ENCODE results near the gene RAD52.

Gene RAD52

DNA sequence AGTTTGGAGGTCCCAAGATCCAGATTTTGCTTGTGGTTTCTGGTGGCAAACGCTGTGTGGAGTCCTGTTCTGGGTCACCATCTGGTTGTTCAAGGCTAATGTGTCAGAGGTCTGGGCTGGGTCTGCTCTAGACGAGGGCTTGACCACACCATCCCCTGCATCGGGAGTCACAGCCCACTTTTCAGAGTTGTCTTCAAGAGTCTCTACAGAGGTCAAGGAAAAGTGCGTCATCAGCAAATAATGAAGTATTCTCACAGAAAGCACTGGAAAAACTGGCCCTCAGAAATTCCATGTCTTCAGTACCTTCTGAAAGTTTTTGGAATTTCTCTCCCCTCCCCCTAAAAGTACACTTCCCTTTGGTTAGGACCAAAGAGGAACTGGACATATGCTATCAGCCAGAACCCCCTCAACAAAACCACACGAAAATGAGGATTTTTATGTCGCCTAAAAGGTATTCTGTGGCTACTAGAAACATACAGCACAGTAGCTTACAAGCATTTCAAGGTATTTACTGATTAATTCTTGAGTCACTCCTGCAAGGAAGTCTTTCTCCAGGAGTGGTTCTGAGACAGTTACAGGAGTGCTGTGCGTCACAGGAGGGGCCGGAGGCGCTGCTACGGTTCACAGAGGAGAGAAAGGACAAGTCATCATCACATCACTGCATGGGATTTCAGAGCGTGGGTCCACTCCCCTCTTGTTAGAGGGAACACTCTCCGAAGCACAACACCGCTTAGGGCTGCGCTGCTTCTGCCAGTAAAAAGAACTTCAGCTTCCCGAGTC, 35.4 kb downstream of the RAD52 start:
- no peak for DNase-seq (ENCODE audit: low spot score)

DNA sequence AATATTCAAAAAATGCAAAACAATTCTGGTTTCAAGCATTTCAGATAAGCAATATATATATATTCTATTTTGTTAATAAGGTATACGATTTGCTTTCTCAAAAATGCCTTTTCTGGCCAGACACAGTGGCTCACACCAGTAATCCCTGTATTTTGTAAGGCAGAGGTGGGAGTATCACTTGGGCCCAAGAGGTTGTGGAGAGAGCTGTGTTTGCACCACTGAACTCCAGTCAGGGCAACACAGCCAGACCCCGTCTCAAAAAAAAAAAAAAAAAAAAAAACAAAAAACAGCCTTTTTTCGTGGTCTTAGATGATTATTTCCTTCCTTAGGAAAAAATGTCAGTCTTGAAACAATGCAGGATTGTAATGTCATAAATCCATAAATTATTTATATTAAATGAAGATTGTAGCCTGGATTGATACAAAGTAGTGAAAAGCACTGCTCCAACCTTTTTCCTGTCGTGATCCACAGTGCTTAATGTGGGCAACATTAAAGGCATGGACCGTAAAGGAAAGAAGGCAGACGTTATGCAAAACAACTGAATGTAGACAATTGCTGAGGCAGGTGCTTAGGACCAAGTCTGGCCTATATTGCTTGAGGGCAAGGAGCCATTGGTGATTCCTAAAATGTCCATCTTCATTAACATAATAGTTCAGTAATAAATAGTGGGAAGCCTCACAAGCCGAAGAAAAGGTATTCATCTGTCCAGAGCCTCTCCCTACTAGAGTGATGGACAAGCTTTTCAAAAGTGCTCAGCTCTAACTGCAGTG, 36.8 kb downstream of the RAD52 start:
- DNase-seq (ENCODE audit: low spot score), result no peak

DNA sequence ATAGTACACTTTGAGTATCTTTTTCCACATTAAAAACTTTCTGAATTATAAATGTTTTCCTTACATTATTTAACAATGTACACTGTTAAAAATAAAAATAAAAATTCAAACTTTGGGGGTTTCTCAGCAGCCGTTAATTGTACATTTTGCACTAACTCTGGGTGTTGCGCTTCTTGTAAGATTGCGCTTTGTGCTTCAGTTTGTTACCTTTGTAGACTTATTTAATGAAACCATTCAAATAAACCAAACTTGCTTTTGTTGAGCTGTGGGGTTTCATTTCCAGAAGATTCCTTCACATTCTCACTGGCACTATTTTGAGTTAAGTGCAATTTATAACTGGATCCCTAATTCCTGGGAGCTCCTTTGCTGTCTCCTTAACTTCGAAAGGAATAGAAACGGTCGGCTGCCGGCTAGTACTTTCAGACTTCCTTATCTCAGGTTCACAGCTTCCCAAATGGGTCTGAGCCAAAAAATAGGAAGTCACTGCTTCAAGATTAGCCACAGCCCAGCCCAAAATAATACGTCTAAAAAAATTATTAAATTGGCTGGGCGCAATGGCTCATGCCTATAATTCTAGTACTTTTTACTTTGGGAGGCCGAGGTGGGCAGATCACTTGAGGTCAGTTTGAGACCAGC, 38.2 kb downstream of the RAD52 start:
- no peak for DNase-seq (ENCODE audit: low spot score)

- DNase-seq (ENCODE audit: low spot score), result no peak
Observed at GRCh38 chr12:910416-910815, 39.1 kb downstream of the RAD52 start.

- no peak for DNase-seq (ENCODE audit: low spot score)
Observed at GRCh38 chr12:909861-910260, 39.6 kb downstream of the RAD52 start.

- DNase-seq (ENCODE audit: low spot score), result no peak
Observed at GRCh38 chr12:907413-908185, 41.9 kb downstream of the RAD52 start.

DNA sequence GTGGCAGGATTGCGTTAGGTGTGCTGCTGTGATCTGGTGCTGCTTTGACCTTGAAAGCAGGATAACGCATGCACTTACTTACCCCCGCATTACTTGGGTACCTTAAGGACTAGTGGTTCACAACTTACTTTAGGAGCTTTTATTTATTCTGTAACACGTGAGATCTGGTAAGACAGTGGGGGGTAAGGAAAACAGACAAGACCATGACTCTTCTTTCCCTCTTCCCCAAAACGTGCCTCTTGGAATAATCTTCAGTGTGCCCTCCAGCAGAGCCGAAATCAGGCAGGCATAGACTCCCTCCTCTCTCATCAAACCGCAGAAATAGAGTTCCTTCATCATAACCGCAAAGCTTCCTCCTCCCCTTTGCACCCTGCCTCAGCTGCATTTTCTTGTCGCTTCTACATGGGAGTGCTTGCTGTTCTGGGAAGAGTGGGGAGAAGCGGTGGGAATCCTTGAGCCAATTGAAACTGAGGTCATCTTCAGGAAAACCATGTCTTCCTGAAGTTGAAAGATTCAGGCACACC, 43.4 kb downstream of the RAD52 start:
- no peak for DNase-seq (ENCODE audit: low spot score)

DNA sequence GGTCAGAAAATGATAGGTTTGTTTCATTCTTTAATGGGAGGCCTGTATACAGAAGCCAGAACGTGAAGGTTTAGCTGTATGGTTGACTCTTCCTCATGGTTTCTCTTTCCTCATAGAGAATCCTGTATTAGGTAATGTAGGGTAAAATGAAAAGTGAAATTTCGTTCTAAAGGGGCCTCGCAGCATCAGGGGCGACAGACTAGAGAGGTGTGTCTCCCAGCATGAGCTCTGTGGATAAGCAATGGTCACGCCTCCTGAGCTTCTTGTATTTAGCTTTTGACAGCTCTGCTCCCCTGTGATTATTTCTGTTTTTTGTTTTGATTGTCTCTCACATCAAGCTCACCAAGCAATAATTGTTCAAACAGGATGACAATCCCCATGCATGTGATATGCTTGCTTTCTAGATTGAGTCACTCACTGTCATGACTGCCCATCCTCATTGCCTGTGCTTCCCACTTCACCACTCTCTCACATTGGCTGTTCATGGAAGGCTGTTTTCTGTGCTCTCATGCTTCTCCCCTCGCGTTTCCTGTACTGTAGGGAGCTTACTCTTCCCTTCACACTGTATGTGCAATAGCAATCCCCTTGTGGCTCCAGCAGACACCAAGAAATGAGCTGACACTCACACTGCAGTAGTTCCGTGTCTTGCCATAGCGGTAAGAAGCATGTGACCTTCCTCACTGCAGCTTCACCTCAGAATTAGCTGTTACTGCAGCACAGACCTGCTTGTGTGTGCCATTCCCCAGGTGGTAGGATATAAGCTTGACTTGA, 44.0 kb downstream of the RAD52 start:
- no peak for DNase-seq (ENCODE audit: low spot score)

GRCh38 chr12:904010-904414, 45.5 kb downstream of the RAD52 start:
- DNase-seq (ENCODE audit: low spot score), result no peak

GRCh38 chr12:903055-903454, 46.4 kb downstream of the RAD52 start:
- DNase-seq (ENCODE audit: low spot score), result no peak

- no peak for DNase-seq (ENCODE audit: low spot score)
Observed at GRCh38 chr12:902581-902980, 46.9 kb downstream of the RAD52 start.

DNA sequence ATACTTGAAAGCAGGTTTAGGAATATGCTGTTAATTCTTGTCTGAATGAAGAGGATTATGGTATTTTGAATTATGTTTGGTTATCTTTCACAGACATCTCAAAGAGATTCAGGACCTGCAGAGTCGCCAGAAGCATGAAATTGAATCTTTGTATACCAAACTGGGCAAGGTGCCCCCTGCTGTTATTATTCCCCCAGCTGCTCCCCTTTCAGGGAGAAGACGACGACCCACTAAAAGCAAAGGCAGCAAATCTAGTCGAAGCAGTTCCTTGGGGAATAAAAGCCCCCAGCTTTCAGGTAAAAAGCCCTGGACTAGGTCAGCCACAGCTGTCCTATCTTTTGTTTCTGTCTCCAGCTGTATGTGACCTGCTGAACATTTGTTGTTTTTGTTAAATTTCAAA, 52.1 kb downstream of the RAD52 start:
- DNase-seq (ENCODE audit: low spot score), result no peak

GRCh38 chr12:896031-896430, 53.5 kb downstream of the RAD52 start:
- no peak for DNase-seq (ENCODE audit: low spot score)

- no peak for DNase-seq (ENCODE audit: low spot score)
Observed at GRCh38 chr12:894226-894625, 55.3 kb downstream of the RAD52 start.

DNA sequence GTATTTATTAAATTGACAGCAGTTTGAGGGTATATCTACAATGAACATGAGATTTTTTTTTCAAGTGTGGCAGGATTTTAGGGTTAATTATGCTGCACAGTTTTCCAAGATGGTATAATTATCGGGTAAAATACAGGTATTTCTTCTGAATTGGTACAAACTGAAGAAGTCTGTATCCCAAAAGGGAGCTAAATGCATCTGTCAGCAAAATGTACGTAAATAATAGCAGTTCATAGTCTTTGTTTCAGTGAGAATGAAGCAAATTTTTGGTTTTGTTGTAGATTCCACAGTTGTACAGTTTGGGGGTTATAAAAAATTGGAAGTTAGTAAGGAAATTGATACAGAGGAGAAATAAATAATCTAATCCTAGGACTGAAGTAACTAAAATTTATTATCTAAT, 63.3 kb downstream of the RAD52 start:
- DNase-seq (ENCODE audit: low spot score), result no peak

- no peak for DNase-seq (ENCODE audit: low spot score)
Observed at GRCh38 chr12:885701-886100, 63.8 kb downstream of the RAD52 start.

GRCh38 chr12:884746-885414, 64.6 kb downstream of the RAD52 start:
- DNase-seq (ENCODE audit: low spot score), result no peak

DNA sequence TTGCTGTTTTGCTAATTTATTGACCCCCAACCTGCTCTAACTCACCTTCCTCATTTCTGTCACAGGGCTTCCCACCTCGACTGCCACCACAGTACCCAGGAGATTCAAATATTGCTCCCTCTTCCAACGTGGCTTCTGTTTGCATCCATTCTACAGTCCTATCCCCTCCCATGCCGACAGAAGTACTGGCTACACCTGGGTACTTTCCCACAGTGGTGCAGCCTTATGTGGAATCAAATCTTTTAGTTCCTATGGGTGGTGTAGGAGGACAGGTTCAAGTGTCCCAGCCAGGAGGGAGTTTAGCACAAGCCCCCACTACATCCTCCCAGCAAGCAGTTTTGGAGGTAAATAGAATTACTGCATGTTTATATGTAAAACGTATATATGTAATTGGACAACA, 68.8 kb downstream of the RAD52 start:
- no peak for DNase-seq (ENCODE audit: low spot score)

GRCh38 chr12:879641-880040, 69.9 kb downstream of the RAD52 start:
- DNase-seq (ENCODE audit: low spot score), result no peak

DNA sequence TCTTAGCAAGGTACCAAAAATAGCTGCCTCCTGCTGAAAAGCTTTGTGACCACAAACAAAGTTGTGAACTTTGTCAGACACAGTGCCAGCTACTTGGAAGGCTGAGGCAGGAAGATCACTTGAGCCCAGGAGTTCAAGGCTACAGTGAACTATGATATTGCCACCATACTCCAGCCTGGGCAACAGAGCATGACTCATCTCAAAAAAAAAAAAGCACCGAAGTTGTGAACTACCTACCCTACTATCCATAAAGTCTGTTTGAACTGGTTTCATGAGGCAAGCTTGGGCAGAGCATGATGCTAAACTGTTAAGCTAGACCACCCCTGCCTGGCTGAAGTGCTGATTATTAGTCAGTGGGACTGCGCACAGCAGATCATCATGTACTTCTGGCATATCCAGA, 75.5 kb downstream of the RAD52 start:
- DNase-seq (ENCODE audit: low spot score), result no peak

GRCh38 chr12:870378-870777, 79.1 kb downstream of the RAD52 start:
- no peak for DNase-seq (ENCODE audit: low spot score)
